ENCODE data around the gene SVEP1.

The SVEP1 gene

DNA sequence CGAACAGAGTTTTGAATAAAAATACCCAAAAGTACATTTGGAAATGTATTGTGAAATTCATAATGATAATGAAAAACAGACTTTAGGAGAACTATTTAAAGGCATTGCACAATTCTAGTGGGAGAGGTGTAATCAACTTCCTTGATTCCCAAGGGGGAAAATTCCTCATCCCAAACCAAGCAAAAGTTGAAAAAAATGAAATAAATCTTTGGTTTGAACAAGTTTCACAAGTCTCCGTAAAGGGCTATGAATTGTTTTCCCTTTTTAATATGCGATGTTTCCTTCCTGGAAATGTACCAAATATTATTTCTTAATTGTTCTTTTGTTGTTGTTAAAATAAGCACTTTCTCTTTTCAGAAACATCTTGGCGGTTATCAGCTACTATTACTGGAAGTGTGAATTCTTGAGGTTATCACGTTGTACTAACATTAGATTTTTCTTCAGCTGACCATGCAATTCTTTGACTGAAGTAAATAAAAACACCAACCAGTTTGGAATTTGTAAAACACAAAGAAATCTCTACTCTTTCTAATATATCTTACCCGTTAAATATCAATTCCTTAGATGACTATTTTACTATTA lies 59.3 kb downstream of the SVEP1 start:
- DNase-seq = no peak

DNA sequence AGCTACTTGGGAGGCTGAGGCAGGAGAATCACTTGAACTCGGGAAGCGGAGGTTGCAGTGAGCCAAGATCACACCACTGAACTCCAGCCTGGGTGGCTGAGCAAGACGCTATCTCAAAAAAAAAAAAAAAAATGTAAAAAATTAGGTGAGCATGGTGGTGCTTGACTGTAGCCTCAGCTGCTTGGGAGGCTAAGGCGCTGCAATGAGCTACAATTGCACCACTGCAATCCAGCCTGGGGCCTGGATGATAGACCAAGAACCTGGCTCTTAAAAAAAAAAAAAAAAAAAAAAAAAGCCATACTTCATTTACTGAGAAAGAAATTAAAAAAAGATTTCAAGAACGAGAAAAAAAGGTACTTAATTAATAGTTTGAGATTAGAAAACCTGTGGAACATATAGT lies 62.1 kb downstream of the SVEP1 start:
- no peak for DNase-seq

DNA sequence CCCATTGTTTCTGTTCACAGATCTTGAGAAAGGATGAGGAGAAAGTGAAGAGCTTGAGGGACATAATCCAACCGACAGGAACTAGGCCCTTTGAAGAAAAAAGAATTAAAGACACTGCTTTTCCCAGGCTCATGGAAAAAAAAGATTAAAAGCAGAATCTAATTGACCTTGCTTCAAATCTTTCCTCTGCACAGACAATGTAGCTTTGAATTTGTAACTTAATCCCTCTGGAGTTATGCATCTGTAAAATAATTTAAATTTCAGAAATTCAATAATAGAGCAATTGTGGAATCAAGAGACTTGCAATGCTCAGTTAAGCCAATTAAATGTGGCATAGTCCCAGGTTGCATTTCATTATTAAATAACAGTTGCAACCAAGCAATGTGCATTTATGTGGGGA lies 64.6 kb downstream of the SVEP1 start:
- no peak for DNase-seq

DNA sequence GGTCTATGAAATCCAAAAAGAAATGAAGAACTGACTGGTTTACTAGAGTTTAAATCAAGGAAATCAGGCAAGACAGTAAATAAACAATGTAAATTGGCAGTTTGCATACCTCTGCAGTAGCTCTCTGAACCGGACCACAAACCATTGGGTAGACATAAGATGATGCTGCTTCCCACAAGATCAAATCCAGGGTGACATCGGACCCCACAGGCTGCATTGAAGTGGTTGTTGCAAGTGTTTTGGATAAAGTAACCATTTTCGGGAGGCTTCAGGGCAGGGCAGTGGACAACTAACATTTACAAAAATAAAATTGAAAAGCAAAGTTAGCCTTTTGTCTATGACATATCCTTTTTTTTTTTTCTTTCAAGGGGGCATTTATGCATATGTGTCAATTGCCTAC lies 66.7 kb downstream of the SVEP1 start:
- DNase-seq = no peak

DNA sequence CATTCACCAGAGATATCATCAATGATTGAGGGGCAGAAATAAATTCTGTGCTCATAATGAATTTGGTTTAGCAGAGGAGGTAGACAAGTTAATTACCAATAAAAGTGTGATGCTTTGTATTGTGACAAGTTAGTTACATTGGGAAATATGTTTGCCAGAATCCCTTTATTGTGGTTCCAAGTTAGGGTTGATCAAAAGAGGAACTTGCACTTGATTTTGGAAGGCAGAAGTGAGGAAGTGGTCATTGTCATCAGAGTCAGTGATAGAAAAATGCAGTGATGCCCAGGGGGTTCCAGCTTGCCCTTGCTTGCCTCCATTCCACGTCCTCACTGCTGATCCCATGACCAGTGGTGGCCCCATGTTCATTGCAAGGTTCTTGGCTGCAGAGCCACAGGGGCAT lies 69.7 kb downstream of the SVEP1 start:
- no peak for DNase-seq

DNA sequence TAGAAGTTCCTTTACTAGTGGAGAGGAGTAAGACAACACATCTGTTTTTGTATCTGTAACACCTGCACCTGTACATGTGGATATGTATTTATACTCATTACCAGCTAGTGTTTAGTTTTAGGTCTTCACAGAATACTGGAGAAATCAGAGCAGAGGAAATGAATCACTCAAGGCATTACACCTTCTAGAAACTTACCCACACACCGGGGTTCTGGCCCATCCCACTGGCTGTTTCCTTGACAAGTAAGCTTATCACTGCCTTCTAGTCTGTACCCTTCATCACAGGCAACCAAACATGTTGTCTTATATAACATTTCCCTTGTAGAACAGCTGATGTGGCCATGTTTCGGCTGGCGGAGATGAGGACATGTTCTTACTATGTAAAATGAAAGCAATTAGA lies 76.7 kb downstream of the SVEP1 start:
- DNase-seq = no peak

- DNase-seq = no peak
Observed at GRCh38 chr9:110499608-110500007, 79.9 kb downstream of the SVEP1 start.

DNA sequence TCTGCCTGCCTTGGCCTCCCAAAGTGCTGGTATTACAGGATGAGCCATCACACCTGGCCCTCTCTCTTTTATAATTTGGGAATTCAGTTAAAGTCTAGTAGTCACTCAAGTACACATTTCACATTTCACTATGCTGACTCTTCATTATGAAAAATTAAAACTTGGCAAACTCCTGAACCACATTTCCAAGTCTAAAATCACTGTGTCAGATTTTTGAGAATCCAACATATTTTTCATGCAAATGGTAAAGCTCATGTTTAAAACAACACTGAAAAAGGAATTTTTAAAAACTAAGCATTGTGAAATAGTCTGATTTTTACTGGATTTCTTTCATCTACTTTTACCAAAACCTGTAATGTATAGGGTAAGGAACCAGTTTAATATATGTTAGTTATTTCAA lies 92.3 kb downstream of the SVEP1 start:
- no peak for DNase-seq

- no peak for DNase-seq
Observed at GRCh38 chr9:110486218-110486617, 93.3 kb downstream of the SVEP1 start.

DNA sequence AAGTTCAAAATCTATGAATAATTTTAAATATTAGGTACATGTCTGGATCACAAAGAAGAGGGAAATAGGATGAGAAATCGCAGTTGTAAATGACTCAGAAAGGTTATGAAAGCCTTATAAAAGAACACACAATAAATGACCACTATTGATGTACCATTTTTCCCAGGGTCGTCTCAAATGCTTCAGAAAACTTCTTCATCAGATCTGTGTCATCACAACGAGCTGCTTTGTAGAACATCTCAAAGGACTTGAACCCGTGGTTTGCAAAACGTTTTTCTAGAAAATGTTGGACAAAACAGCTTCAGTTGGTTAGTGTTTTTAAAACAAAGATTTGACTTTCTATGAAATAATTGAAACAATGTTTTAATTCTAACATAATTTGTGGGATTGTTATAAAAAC lies 100.1 kb downstream of the SVEP1 start:
- no peak for DNase-seq

DNA sequence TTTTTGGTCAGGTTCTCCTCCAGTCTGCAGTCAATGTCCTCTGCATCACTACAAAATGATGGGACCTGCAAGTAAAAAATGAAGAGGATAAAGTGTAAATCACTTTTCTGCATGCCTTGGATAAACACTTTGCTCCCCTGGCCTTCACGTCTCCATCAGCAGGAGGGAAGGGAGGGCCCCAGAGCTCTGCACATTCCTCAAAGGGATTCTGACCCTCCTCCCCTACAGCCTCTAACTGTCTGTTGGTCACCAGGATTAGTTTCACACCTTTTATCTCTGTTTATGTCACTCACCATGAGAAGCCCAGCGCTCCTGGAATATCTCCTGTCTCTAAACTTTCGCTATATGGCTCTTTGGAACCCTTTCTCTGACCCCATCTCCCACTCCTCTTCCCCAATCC lies 103.3 kb downstream of the SVEP1 start:
- DNase-seq = no peak

DNA sequence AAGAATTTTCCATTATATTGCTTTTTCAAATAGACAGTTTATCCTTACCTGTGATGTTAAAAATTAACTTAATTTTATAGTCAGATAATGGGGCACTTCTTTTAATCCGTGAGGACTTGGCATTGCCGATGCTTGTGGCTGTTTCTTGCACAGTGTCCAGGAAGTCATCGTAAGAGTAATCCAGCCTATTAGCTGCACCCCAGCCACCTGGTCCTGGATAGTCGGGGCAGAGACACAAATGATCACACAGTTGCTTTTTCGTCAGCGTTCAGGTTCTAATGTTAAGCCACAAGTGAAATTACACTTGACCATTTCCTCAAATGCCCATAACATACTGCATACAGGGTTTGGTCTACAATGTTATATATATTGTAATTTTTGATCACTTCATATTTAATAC lies 107.4 kb downstream of the SVEP1 start:
- no peak for DNase-seq

DNA sequence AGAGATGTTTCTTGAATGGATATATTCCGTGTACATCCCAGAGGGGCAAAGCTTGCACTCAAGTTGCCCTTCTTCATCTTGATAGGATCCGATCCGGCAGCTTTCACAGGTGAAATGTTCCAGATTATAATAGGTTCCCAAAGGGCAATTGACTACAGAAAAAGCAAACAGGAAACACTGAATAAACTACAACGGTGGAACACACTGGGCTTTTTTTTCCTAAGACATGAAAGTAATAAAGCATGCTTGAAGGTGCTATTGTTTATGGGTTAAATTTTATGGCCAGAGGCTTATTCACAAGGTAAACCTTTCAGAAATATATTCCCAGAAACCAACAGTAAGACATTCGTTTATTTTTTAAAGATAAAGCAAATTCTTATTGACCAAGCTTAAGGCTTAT lies 110.6 kb downstream of the SVEP1 start:
- DNase-seq = no peak

- no peak for DNase-seq
Observed at GRCh38 chr9:110465190-110465589, 114.4 kb downstream of the SVEP1 start.

- no peak for DNase-seq
Observed at GRCh38 chr9:110464321-110464720, 115.2 kb downstream of the SVEP1 start.

DNA sequence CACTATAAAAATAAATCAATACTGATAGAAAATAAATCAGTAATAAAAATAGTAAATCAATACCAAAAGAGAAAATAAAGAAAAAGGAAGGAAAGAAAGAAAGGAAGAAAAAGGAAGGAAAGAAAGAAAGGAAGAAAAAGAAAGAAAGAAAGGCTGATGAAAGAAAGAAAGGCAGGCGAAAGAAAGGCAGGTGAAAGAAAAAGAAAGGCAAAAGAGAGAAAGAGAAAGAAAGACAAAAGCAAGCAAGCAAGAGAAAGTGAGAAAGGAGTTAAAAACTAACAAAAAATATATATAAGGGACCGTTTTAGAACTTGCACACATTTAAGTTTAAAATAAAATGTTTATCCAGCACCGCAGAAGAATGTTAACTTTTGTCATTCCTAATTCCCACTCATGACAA lies 116.0 kb downstream of the SVEP1 start:
- no peak for DNase-seq

- no peak for DNase-seq
Observed at GRCh38 chr9:110457245-110457644, 122.3 kb downstream of the SVEP1 start.

DNA sequence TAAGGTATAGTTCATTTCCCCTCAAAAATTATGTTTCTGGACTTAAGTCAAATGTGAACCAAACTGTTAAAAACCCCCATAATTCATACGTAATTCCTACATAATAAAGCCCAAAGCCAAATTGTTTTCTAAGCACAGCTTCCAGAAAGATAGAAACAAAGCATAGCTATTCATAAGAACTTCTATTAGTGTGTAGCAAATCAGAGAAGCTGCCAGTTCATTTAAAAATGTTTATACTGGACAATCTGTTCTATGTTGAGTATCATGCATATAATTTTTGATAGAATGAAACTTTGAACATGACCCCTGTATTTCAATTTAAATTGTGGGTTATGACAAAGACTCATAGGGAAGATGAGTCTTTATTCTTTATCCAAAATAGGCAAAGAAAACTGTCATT lies 122.9 kb downstream of the SVEP1 start:
- no peak for DNase-seq

DNA sequence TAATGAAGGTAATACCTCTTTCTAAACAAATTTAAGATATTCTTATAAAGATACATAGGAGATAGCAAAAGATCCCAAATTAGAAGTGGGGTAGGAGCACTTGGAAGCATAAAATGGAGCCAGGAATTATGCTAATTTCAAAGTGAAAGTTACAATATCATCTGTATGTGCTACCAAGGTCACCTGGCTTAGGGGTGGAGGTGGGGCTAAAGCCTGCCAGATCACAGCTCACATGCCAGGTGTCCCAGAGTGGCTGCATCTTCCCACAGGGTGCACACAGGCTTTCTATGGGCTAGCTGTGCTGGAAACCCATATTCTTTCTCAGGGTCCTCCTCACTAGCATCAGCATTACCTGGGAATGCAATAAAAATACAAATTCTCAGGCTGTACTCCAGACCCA lies 123.7 kb downstream of the SVEP1 start:
- no peak for DNase-seq

DNA sequence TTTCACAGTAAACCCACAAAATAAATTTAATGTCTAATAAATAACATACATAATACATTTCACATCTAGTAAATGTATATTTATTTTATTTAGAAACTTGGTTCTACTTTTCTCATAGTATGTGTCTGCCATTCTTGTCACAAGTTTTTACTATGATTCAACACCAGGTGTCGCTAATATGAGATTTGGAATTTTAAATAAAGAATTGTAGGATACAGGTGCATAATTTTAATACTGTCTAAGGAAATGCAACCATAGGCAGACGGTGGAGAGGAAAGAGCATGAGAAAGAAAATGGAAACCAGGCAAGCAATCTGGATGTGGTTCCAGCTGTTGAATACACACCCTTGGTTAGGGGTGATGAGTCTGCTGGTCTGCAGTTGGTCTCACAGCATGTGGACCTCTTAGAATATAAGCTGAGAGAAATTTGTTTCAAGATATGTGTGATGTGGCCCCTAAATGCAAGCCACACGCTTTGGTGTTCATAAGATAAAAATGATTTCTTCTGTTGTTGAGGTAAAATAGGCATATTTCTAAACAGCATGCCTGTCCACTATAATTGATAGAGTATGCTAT lies 127.2 kb downstream of the SVEP1 start:
- no peak for DNase-seq

- no peak for DNase-seq
Observed at GRCh38 chr9:110451726-110452125, 127.8 kb downstream of the SVEP1 start.

- DNase-seq = no peak
Observed at GRCh38 chr9:110447476-110447875, 132.1 kb downstream of the SVEP1 start.

DNA sequence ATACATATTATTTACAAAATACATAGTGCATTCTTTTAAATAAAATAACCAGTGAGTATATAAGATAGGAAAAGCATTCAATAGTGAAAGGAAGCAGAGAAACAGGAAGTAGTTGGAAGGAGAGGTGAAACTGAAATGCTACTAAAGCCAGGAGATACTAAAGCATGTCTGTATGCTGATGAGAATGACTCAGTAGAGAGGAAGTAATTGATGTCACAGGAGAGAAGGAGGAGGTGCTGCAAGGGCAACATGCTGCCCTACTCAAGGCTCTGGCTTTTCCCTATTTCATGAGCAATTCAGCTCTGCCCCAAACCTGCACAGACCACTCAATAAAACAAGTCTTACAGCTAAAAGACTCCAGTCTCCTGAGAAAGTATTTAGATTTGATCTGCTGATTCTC lies 133.4 kb downstream of the SVEP1 start:
- no peak for DNase-seq

- no peak for DNase-seq
Observed at GRCh38 chr9:110444911-110445310, 134.6 kb downstream of the SVEP1 start.

DNA sequence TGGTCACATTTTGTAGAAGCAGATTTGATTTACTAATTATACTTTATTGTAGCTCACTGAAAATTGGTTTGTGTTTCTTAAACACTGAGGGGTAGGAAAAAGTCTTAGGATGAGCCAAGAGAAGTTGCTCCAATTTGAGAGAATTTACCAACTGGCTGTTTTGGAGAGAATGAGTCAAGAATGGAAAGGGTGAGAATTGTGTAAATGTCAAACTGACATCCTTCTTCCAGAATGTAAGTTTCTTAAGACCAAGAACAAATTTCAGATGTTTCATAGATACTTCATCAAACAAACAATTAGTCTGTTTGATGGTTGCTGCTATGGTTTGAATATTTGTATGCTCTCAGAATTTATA lies 135.7 kb downstream of the SVEP1 start:
- DNase-seq = no peak
